OCI-LY7 (cell line): ENCODE measurements around the gene SPNS1.

ENCODE experiments used
- CTCF ChIP-seq: fragments of 200-600 bp; sonication (generic); conservative IDR thresholded peaks from 2 replicates; pipeline ENCODE4 v1.5.1; 2014; ENCODE audit warnings: mild to moderate bottlenecking, antibody characterized with exemption, low read length, moderate library complexity, mixed read lengths
- EZH2phosphoT487 ChIP-seq: fragments of 200-600 bp; sonication (generic); IDR thresholded peaks from 2 replicates; pipeline ENCODE4 v1.6.1; 2018; ENCODE audit warnings: low read depth, borderline replicate concordance, mild to moderate bottlenecking, mixed run types, antibody characterized with exemption, low read length, moderate library complexity, mixed read lengths

- TF ChIP-seq CTCF (no peak), EZH2phosphoT487 (no peak)
Measured at GRCh38 chr16:28989363-28989762, 14.8 kb downstream of the SPNS1 start.
